Spinal cord (tissue), 10 donors: ENCODE measurements around the gene KCNAB1. TPM values are rescaled to one million over a fixed set of nuclear protein-coding genes. Genes with fewer than 3 reads are reported as not detected.

ENCODE experiments used
- DNase-seq, 6 donors: peaks; one replicate each; pipeline versions ENCODE4 v3.0.0 to v3.0.0-alpha.2; 2013 to 2015; ENCODE audit warnings: low spot score in 6 of 6, low read depth in 4 of 6
- H3K27ac ChIP-seq: one replicate; pipeline ENCODE4 v1.5.1; 2013; ENCODE audit warnings: low read depth, low read length, control low read depth
- H3K27me3 ChIP-seq: one replicate; pipeline ENCODE4 v1.6.1; 2013; ENCODE audit warnings: low read length; ENCODE audit not compliant: control insufficient read depth, insufficient read depth
- H3K36me3 ChIP-seq: one replicate; pipeline ENCODE4 v1.6.1; 2013; ENCODE audit warnings: low read length; ENCODE audit not compliant: control insufficient read depth, insufficient read depth
- H3K4me1 ChIP-seq: one replicate; pipeline ENCODE4 v1.6.1; 2013; ENCODE audit warnings: low read length; ENCODE audit not compliant: control insufficient read depth, insufficient read depth
- H3K4me3 ChIP-seq: one replicate; pipeline ENCODE4 v1.5.1; 2013; ENCODE audit warnings: low read depth, low read length, control low read depth
- H3K9me3 ChIP-seq: one replicate; pipeline ENCODE4 v1.6.1; 2013; ENCODE audit warnings: low read length; ENCODE audit not compliant: control insufficient read depth, insufficient read depth
- WGBS: methylation state at CpG from one replicate; pipeline ENCODE4 v1.1.5; 2013; ENCODE audit warnings: missing lambda C conversion rate; ENCODE audit not compliant: insufficient coverage; 5-methylcytosine and 5-hydroxymethylcytosine counted together
- polyA plus RNA-seq, 2 donors: library from polyadenylated mRNA; unstranded; fragments of 120-200 nt; gene quantifications; one replicate each; pipeline ENCODE4 v1.2.1, GENCODE V29; 2013; ENCODE audit not compliant: insufficient read length in 2 of 2
- total RNA-seq, 2 donors: library from RNA; depleted of rRNA in 1 of 2; stranded (reverse); fragments of 120-200 nt in 1 of 2; fragments of >200 nt in 1 of 2; gene quantifications; one replicate each; pipeline versions ENCODE4 v1.2.3 to v1.2.4, GENCODE V29; 2013 to 2014
- donor health status: healthy.

Gene KCNAB1
- total and polyA plus RNA-seq, 4 donors, result 10.1 to 27.5 (median 22.6) TPM

GRCh38 chr3:156149876-156150275, 29.5 kb downstream of the KCNAB1 start:
- H3K36me3 ChIP-seq, result no peaks in the 10 kb centered on the region
- no peaks in the 10 kb centered on the region for H3K27me3 ChIP-seq
- peak in 2 of 6 donors; percentile 31 to 57 for DNase-seq
- H3K9me3 ChIP-seq, result no peaks in the 10 kb centered on the region
- no peaks in the 10 kb centered on the region for H3K4me1 ChIP-seq
- H3K4me3 ChIP-seq, result no peak overlapping the region
- no peak overlapping the region for H3K27ac ChIP-seq
- WGBS, result 54% methylated on average over 3 of the region's 3 CpGs

- H3K9me3 ChIP-seq, result no peaks in the 10 kb centered on the region
- no peak overlapping the region for H3K27ac ChIP-seq
- H3K27me3 ChIP-seq, result no peaks in the 10 kb centered on the region
- H3K36me3 ChIP-seq, result no peaks in the 10 kb centered on the region
- 7% methylated on average over 5 of the region's 8 CpGs for WGBS
- DNase-seq, result peak; percentile 48 to 93 (median 61)
- no peak overlapping the region for H3K4me3 ChIP-seq
- H3K4me1 ChIP-seq, result no peaks in the 10 kb centered on the region
These were observed 30.2 kb downstream of the KCNAB1 start for GRCh38 chr3:156150434-156151066.

GRCh38 chr3:156151824-156152428, 31.5 kb downstream of the KCNAB1 start:
- Histone ChIP-seq H3K4me3 (no peak overlapping the region), H3K4me1 (no peaks in the 10 kb centered on the region), H3K9me3 (no peaks in the 10 kb centered on the region), H3K36me3 (no peaks in the 10 kb centered on the region), H3K27me3 (no peaks in the 10 kb centered on the region), H3K27ac (no peak overlapping the region)
- peak in 2 of 6 donors; percentile 63 to 90 for DNase-seq
- WGBS, result 33% methylated on average over 10 of the region's 10 CpGs

- no peaks in the 10 kb centered on the region for H3K36me3 ChIP-seq
- H3K27me3 ChIP-seq, result no peaks in the 10 kb centered on the region
- no peak for DNase-seq
- WGBS, result 78% methylated on average over 3 of the region's 3 CpGs
- no peak overlapping the region for H3K27ac ChIP-seq
- H3K4me3 ChIP-seq, result no peak overlapping the region
- H3K9me3 ChIP-seq, result no peaks in the 10 kb centered on the region
- H3K4me1 ChIP-seq, result no peaks in the 10 kb centered on the region
These were observed 38.4 kb downstream of the KCNAB1 start for GRCh38 chr3:156158656-156159295.

- H3K4me1 ChIP-seq, result no peaks in the 10 kb centered on the region
- no peak overlapping the region for H3K4me3 ChIP-seq
- H3K27me3 ChIP-seq, result no peaks in the 10 kb centered on the region
- H3K36me3 ChIP-seq, result no peaks in the 10 kb centered on the region
- no peak overlapping the region for H3K27ac ChIP-seq
- WGBS, result 14% methylated on average over 3 of the region's 3 CpGs
- peak in 1 of 6 donors; percentile 68 for DNase-seq
- H3K9me3 ChIP-seq, result no peaks in the 10 kb centered on the region
These were observed 40.3 kb downstream of the KCNAB1 start for GRCh38 chr3:156160647-156161046.

- WGBS, result no CpG with 5 or more reads among the region's 1 CpG
These were observed 40.8 kb downstream of the KCNAB1 start for GRCh38 chr3:156161172-156161571.

GRCh38 chr3:156163848-156164247, 43.5 kb downstream of the KCNAB1 start:
- no peaks in the 10 kb centered on the region for H3K27me3 ChIP-seq
- no peak overlapping the region for H3K4me3 ChIP-seq
- no peak for DNase-seq
- no peak overlapping the region for H3K27ac ChIP-seq
- no peaks in the 10 kb centered on the region for H3K9me3 ChIP-seq
- no peaks in the 10 kb centered on the region for H3K36me3 ChIP-seq
- WGBS, result no CpG with 5 or more reads among the region's 2 CpGs
- no peaks in the 10 kb centered on the region for H3K4me1 ChIP-seq

More at GRCh38 chr3:156161172-156161571, 40.8 kb downstream of the KCNAB1 start:
- Histone ChIP-seq H3K9me3 (no peaks in the 10 kb centered on the region), H3K27me3 (no peaks in the 10 kb centered on the region), H3K4me3 (no peak overlapping the region), H3K27ac (no peak overlapping the region), H3K36me3 (no peaks in the 10 kb centered on the region), H3K4me1 (no peaks in the 10 kb centered on the region)
- no peak for DNase-seq

GRCh38 chr3:156166808-156167207, 46.4 kb downstream of the KCNAB1 start:
- WGBS, result 95% methylated on average over 2 of the region's 4 CpGs
- Histone ChIP-seq H3K36me3 (no peaks in the 10 kb centered on the region), H3K4me3 (no peak overlapping the region), H3K9me3 (no peaks in the 10 kb centered on the region), H3K4me1 (no peaks in the 10 kb centered on the region), H3K27ac (no peak overlapping the region), H3K27me3 (no peaks in the 10 kb centered on the region)
- no peak for DNase-seq

GRCh38 chr3:156170571-156170970, 50.2 kb downstream of the KCNAB1 start:
- Histone ChIP-seq H3K27me3 (no peaks in the 10 kb centered on the region), H3K36me3 (no peaks in the 10 kb centered on the region), H3K9me3 (no peaks in the 10 kb centered on the region), H3K4me1 (no peaks in the 10 kb centered on the region), H3K27ac (no peak overlapping the region), H3K4me3 (no peak overlapping the region)
- DNase-seq, result no peak
